Measurements from ENCODE around the gene MAP2. TPM values are rescaled to one million over a fixed set of nuclear protein-coding genes. Genes with fewer than 3 reads are reported as not detected.

The MAP2 gene
- total and polyA plus RNA-seq, 2 of the 13 experiments (the other 11 are each of a cell fraction or from before 2014, with no cell fraction given), result 0.08 TPM; not detected in 1

DNA sequence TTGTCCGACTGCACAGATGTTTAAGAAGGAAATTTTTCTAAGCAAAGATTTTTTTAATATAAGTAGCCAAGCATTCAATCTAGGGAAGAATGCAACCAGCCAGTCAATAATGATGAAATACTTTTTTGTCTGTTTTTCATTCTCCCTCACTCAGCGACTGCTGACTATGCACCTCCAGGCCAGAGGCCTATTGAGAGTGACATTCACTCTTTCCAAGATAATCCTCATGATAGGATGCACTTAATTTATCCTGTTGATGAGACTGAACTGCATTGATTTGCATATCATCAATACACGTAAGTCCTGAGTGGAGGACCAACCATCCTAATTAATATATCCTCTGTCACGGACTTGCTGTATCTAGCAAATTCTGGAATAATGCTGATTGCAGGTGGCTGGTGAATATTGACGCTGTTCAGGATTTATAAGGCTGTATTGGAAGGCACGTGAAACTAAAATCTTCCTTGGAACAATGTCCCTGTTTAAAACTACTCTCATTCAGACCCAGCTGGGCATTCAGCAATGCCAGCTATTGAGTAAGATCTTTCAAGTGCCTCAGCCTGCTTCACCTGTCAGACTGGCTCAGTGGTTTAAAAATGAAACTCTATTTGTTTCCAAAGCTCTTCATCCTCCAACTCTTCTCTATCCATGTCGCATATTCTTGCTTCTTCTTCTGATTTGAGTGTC lies 142.2 kb downstream of the MAP2 start:
- no peak overlapping the region for H2AFZ ChIP-seq (ENCODE audit: low read length)
- peaks cover 11% of the 10 kb centered on the region; the same call in 1 of the 2 replicates for H3K4me1 ChIP-seq (ENCODE audit: insufficient read depth, low read length)
- no peak for FAIRE-seq
- CTCF ChIA-PET (ENCODE audit: low intra/inter-chr PET ratio, low total read pairs), result no interaction called here
- no peak for ATAC-seq
- intact Hi-C loops (cut with micrococcal nuclease; ENCODE audit: unreplicated experiment), result no loop called here
- no peaks in the 10 kb centered on the region for H3K79me2 ChIP-seq (ENCODE audit: insufficient read depth, low read length)
- no peaks in the 10 kb centered on the region; a peak in 1 of 5 replicates for H3K27me3 ChIP-seq (ENCODE audit: control insufficient read depth in 1 of 2, insufficient read depth in 2 of 2, low read length in 2 of 2)
- no peaks in the 10 kb centered on the region for H3K36me3 ChIP-seq (replicated peaks in 1 of 2; ENCODE audit: control insufficient read depth in 1 of 2, insufficient read depth in 2 of 2, low read length in 2 of 2)
- DNase-seq (ENCODE audit: low spot score), result no peak
- 24% methylated on average over 7 of the region's 7 CpGs for WGBS (ENCODE audit: low lambda C conversion rate)
- no peak overlapping the region for H3K27ac ChIP-seq (ENCODE audit: extremely low read length, insufficient read depth, low read length)
- POLR2A ChIA-PET, result no interaction called here
- H3K9ac ChIP-seq (ENCODE audit: insufficient read depth, low read depth, low read length), result no peak overlapping the region
- H3K4me2 ChIP-seq (ENCODE audit: low read depth, low read length), result no peak overlapping the region
- in situ Hi-C loops (cut with HindIII; ENCODE audit: extremely low pct_ligation_motif_present, low pct_unique_long_range_greater_than_20kb), result loop anchor here (10.0 to 25.0 kb wide), 2 partner anchors 229 to 1161 kb away; partner anchors contain the start of gene PTH2R
- no peak for TF ChIP-seq ZNF816 (CRISPR knock-in tag; IDR thresholded peaks at IDR 0.05; ENCODE audit: borderline replicate concordance)
- no peak for TF ChIP-seq NAIF1 (CRISPR knock-in tag; IDR thresholded peaks at IDR 0.05; ENCODE audit: borderline replicate concordance)
- TF ChIP-seq, protein P1, sequence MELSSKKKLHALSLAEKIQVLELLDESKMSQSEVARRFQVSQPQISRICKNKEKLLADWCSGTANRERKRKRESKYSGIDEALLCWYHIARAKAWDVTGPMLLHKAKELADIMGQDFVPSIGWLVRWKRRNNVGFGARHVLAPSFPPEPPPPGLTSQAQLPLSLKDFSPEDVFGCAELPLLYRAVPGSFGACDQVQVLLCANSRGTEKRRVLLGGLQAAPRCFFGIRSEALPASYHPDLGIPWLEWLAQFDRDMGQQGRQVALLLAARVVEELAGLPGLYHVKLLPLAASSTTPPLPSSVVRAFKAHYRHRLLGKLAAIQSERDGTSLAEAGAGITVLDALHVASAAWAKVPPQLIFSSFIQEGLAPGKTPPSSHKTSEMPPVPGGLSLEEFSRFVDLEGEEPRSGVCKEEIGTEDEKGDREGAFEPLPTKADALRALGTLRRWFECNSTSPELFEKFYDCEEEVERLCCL (CRISPR knock-in tag; IDR thresholded peaks at IDR 0.05; ENCODE audit: borderline replicate concordance), result no peak
- no peak overlapping the region for H3K4me3 ChIP-seq (replicated peaks in 1 of 3; ENCODE audit: insufficient read depth in 1 of 3, low read depth in 2 of 3, low read length in 3 of 3)
- H3K9me3 ChIP-seq (ENCODE audit: low read length), result no peaks in the 10 kb centered on the region
- BruUV-seq (replicated peaks), result no TSS peak
- no peaks in the 10 kb centered on the region for H4K20me1 ChIP-seq (ENCODE audit: insufficient read depth, low read length)

GRCh38 chr2:209570194-209570593 lies 146.3 kb downstream of the MAP2 start:
- ATAC-seq, result no peak
- H3K4me2 ChIP-seq (ENCODE audit: low read depth, low read length), result no peak overlapping the region
- no peaks in the 10 kb centered on the region; a peak in 1 of 5 replicates for H3K27me3 ChIP-seq (ENCODE audit: control insufficient read depth in 1 of 2, insufficient read depth in 2 of 2, low read length in 2 of 2)
- no peak overlapping the region for H2AFZ ChIP-seq (ENCODE audit: low read length)
- in situ Hi-C loops (cut with HindIII; ENCODE audit: extremely low pct_ligation_motif_present, low pct_unique_long_range_greater_than_20kb) (loop anchor here (25.0 kb wide), 1 partner anchor 233 kb away; no protein-coding TSS in a partner anchor), intact Hi-C loops (cut with micrococcal nuclease; ENCODE audit: unreplicated experiment) (no loop called here)
- ChIA-PET CTCF (ENCODE audit: low intra/inter-chr PET ratio, low total read pairs) (no interaction called here), POLR2A (no interaction called here)
- no peaks in the 10 kb centered on the region for H3K79me2 ChIP-seq (ENCODE audit: insufficient read depth, low read length)
- BruUV-seq (replicated peaks), result no TSS peak
- H3K4me3 ChIP-seq (replicated peaks in 1 of 3; ENCODE audit: insufficient read depth in 1 of 3, low read depth in 2 of 3, low read length in 3 of 3), result no peak overlapping the region
- H3K36me3 ChIP-seq (replicated peaks in 1 of 2; ENCODE audit: control insufficient read depth in 1 of 2, insufficient read depth in 2 of 2, low read length in 2 of 2), result no peaks in the 10 kb centered on the region
- H3K4me1 ChIP-seq (ENCODE audit: insufficient read depth, low read length), result peaks cover 11% of the 10 kb centered on the region; the same call in 1 of the 2 replicates
- no peak overlapping the region for H3K27ac ChIP-seq (ENCODE audit: extremely low read length, insufficient read depth, low read length)
- no peak for FAIRE-seq
- no peaks in the 10 kb centered on the region for H3K9me3 ChIP-seq (ENCODE audit: low read length)
- DNase-seq (ENCODE audit: low spot score), result no peak
- no peak overlapping the region for H3K9ac ChIP-seq (ENCODE audit: insufficient read depth, low read depth, low read length)
- no peaks in the 10 kb centered on the region for H4K20me1 ChIP-seq (ENCODE audit: insufficient read depth, low read length)
- WGBS (ENCODE audit: low lambda C conversion rate), result 2% methylated on average over 1 of the region's 1 CpG
- TF ChIP-seq KDM5A (IDR thresholded peaks at IDR 0.05; ENCODE audit: borderline replicate concordance, low read length) (no peak), PHF20 (CRISPR knock-in tag; IDR thresholded peaks at IDR 0.05) (no peak), ZGPAT (CRISPR knock-in tag; IDR thresholded peaks at IDR 0.05) (no peak), CAMTA2 (CRISPR knock-in tag; IDR thresholded peaks at IDR 0.05; ENCODE audit: borderline replicate concordance) (no peak), MBD4 (IDR thresholded peaks at IDR 0.05; ENCODE audit: borderline replicate concordance, low read length) (no peak), MIER2 (CRISPR knock-in tag; IDR thresholded peaks at IDR 0.05) (no peak), ZNF850 (CRISPR knock-in tag; conservative IDR thresholded peaks at IDR 0.05) (no peak), ZNF614 (CRISPR knock-in tag; IDR thresholded peaks at IDR 0.05; ENCODE audit: borderline replicate concordance) (no peak), XBP1 (CRISPR knock-in tag; IDR thresholded peaks at IDR 0.05) (no peak)
- TF ChIP-seq, protein P2, sequence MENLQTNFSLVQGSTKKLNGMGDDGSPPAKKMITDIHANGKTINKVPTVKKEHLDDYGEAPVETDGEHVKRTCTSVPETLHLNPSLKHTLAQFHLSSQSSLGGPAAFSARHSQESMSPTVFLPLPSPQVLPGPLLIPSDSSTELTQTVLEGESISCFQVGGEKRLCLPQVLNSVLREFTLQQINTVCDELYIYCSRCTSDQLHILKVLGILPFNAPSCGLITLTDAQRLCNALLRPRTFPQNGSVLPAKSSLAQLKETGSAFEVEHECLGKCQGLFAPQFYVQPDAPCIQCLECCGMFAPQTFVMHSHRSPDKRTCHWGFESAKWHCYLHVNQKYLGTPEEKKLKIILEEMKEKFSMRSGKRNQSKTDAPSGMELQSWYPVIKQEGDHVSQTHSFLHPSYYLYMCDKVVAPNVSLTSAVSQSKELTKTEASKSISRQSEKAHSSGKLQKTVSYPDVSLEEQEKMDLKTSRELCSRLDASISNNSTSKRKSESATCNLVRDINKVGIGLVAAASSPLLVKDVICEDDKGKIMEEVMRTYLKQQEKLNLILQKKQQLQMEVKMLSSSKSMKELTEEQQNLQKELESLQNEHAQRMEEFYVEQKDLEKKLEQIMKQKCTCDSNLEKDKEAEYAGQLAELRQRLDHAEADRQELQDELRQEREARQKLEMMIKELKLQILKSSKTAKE (CRISPR knock-in tag; IDR thresholded peaks at IDR 0.05; ENCODE audit: borderline replicate concordance), result no peak

Measured in HepG2 (cell line).